Gastrocnemius medialis (tissue), 4 donors: Measurements from ENCODE around the gene CAMSAP2.

Experiments used
- POLR2A ChIP-seq, 2 donors: fragments of 450-650 bp; IDR thresholded peaks; one replicate each; pipeline ENCODE4 v1.6.1; 2017; ENCODE audit warnings: antibody characterized with exemption in 2 of 2, mild to moderate bottlenecking in 2 of 2, moderate library complexity in 2 of 2
- TF ChIP-seq, protein P1 (sequence below), 5 experiments: fragments of 450-650 bp in 3 of 5; fragments of 200-600 bp in 2 of 5; sonication (generic) in 2 of 5; IDR thresholded peaks in 4 of 5; conservative IDR thresholded peaks in 1 of 5; 1 replicate in 4 of 5; 2 replicates in 1 of 5; pipeline ENCODE4 v1.5.1; 2016 to 2019; ENCODE audit warnings: antibody characterized with exemption in 5 of 5, mild to moderate bottlenecking in 3 of 5, moderate library complexity in 3 of 5

DNA sequence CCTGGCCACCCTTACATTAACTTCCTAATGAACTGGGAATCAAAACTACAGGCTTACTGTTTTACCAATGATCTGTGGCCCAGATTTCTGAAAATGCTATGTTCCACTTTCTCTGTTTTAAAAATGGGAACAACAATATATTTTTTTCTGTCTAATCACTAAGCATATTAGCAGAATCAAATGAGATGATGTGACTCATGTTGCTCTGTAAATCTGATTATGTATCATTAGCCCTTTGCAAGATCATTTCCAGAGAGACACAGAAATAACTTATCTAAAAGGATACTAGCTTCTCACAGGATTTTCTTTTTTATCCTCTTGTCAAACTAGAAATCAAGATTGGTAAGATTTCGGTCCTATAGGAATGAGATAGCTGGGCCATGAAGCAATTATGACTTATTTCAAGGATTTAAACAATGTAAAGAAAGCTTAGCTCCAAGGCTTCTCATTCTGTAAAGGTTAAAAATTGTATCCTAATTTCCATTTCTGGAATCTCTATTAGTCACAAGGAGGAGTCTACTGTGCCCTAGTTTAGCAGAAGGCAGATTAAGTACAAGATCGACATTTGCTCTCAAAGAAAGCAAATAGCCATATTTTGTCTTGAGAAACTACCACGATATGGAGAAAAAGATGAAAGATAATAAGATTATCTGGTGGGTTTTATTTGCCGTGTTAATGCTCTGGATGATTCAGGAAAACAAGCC is 32.4 kb upstream of the CAMSAP2 start:
- TF ChIP-seq, protein P1, sequence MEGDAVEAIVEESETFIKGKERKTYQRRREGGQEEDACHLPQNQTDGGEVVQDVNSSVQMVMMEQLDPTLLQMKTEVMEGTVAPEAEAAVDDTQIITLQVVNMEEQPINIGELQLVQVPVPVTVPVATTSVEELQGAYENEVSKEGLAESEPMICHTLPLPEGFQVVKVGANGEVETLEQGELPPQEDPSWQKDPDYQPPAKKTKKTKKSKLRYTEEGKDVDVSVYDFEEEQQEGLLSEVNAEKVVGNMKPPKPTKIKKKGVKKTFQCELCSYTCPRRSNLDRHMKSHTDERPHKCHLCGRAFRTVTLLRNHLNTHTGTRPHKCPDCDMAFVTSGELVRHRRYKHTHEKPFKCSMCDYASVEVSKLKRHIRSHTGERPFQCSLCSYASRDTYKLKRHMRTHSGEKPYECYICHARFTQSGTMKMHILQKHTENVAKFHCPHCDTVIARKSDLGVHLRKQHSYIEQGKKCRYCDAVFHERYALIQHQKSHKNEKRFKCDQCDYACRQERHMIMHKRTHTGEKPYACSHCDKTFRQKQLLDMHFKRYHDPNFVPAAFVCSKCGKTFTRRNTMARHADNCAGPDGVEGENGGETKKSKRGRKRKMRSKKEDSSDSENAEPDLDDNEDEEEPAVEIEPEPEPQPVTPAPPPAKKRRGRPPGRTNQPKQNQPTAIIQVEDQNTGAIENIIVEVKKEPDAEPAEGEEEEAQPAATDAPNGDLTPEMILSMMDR (IDR thresholded peaks at IDR 0.05 in 4 of 5, conservative IDR thresholded peaks at IDR 0.05 in 1 of 5), result no peak
- no peak for TF ChIP-seq POLR2A (IDR thresholded peaks at IDR 0.05)
